GM19043 (cell line): ENCODE results near the gene SMYD3.
"Not testable (repeated sequence)": the region's sequence is repeated elsewhere in the genome, so short reads cannot be mapped to it uniquely, and the experiment has no call there.

Experiments
- ATAC-seq: cut with Tn5 transposase; IDR thresholded peaks from one replicate; pipeline ENCODE4 v1.9.1; 2021; ENCODE audit warnings: low read depth; ENCODE audit not compliant: unreplicated experiment

The SMYD3 gene

DNA sequence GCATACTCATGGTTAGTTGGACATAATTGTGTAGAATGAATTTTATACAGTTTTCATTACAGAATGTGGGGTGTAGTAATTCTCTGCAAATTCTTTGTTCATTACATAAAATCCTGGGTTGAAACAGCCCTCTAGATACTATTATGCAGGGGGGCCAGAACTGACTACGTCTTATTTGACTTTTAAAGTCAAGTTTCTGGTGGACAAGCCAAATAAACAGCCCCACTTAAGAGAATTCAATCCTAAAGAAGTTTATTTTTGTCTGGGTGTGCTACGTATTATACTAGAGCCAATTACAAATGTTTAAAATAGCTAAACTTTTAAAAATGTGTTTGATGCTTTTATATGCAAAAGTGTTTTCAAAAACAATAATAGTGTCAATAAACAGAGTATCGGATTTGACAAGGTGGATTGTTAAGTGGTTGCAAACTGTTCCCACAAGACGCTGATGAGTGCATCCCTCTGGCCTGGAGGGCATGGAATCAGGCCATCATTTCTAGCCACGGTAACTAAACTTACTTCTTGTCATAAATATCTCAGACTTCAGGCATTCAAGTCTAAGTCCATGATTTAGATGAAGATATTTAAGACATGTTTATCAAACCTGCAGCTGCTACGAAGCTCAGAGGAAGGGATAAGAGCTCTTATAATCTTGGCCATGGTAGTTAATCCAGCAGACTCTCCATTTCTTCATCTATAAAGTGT lies 706.0 kb downstream of the SMYD3 start:
- no peak for ATAC-seq

DNA sequence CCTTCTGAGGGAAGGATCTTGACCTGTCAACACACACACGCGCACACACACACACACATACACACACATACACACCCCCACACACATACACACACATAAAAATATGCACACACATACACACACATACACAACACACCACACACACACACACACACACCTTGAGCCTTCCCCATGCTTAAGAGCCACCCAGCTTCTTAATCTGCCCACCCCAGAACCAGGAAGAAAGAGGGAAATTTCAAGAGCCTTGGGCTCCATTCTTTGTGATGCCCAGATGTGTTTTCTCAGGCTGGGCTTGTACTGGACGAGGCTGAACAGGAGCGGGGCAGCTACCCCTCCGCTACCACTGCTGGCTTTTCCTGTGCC lies 708.7 kb downstream of the SMYD3 start:
- no peak for ATAC-seq

DNA sequence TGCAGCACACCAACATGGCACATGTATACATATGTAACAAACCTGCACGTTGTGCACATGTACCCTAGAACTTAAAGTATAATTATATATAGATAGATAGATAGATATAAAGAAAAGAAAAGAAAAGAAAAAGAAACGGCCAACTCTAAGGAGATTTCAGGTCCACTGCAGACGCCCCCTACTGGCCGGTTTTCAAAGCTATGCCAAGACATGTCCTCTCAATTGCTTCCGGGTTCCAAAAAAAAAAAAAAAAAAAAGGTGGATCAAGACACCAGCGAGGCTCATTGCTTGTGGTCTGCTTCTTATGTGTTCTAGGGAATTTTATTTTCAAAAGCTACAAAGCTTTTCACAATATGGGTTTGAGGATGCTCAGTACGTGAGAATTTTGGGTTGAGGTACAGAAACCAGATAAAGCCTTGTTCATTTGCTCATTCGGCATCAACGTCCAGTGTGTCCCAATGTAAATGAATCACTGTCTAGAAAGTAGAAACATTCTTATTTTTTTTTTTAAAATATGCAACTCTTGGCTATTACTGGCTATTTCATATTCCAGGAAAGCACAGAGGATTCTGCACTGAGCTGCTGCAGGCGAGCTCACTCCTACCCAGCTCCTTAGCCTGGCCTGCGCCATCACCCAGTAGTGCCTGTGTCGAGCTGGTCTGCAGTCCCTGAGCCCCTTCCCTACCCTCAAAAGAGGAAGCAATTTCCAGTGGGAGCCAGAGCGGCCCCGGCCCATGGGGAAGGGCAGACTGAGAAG lies 709.3 kb downstream of the SMYD3 start:
- ATAC-seq: no peak

- ATAC-seq: no peak
Measured at GRCh38 chr1:245791410-245792312, 715.4 kb downstream of the SMYD3 start.

- no peak for ATAC-seq
Measured at GRCh38 chr1:245790441-245790840, 716.6 kb downstream of the SMYD3 start.

DNA sequence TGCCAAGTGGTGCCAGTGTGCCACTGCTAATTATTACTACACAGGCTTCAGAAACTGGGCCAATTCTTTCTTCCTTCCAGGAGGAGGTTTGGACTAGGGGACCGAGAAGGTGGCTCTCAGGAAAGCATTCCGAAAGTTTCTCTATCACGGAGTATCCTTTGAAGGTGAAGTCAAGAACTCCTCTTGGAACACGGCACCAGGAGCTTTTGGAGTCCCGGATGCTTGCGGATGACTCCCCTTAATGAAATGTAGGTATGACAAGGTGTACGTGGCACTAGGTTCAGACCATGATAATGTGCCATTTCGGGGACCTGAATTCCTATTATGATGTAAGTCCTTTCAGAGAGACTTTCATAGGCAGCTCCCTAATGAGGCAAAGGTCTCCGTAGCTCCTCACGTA lies 718.2 kb downstream of the SMYD3 start:
- ATAC-seq: no peak

GRCh38 chr1:245788269-245788668 lies 718.8 kb downstream of the SMYD3 start:
- no peak for ATAC-seq

- no peak for ATAC-seq
Measured at GRCh38 chr1:245786948-245787347, 720.1 kb downstream of the SMYD3 start.

DNA sequence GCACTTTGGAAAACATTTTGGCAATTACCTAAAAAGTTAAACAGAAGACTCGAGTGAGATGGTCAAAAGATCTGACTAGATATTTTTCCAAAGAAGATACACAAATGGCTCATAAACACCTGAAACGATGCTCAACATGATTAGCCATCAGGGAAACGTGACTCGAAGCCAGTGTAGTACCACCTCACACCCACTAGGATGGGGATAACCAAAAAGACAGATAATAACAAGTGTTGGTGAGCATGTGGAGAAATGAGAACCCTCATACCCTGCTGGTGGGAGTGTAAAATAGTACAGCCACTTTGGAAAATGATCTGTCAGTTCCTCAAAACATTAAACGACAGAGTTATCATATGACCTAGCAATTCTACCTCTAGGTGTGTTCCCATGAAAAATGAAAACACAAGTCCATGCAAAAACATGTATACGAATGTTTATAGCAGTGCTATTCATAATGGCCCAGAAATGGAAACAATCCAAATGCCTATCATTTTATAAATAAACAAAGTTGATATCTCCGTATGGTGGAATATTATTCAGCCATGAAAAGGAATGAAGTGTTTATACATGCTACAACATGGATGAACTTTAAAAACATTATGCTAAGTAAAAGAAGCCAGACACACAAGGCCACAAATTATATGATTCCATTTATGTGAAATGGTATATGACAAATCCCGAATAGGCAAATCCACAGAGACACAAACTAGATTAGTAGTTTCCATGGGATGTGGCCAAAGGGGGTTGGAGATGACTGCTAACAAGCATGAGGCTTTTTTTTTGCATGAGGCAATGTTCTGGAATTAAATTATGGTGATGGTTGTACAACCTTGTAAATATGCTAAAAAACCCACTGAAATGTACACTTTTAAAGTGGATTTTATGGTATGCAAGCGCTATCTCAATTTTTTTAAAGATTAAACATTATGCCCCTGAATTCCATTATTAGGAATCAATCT lies 727.0 kb downstream of the SMYD3 start:
- no peak for ATAC-seq

GRCh38 chr1:245777752-245778151 lies 729.3 kb downstream of the SMYD3 start:
- ATAC-seq: no peak

DNA sequence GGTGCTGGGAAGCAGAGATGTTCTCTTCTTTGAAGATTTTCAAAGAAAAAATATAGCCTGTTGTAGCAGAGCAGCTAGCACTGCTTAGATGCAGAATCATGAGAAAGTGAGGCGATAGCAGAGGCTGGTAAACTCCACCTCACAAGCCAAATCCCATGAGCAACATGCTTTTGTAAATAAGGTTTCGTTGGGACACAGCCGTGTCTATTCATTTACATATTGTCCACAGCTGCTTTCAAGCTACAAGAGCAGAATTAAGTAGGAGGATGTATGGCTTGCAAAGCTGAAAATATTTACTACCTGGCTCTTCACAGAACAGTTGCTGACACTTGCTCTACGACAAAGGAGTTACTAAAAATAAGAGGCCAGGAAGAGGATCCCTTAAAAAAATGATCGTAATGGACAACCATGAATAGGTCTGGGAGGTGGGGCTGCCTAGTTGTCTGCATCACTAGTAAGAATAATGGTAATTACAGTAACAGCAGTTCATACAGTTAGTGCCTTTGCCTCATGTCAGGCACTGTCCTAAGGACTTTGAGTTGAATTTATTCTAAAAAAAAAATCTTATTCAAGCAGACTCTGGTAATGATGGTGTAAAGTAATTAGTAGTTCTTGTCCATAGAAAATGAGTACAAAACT lies 730.3 kb downstream of the SMYD3 start:
- no peak for ATAC-seq

- ATAC-seq: no peak
Measured at GRCh38 chr1:245776139-245776538, 730.9 kb downstream of the SMYD3 start.

- not testable (repeated sequence) for ATAC-seq
Measured at GRCh38 chr1:245774931-245775330, 732.1 kb downstream of the SMYD3 start.

- ATAC-seq: no peak
Measured at GRCh38 chr1:245774196-245774595, 732.9 kb downstream of the SMYD3 start.

GRCh38 chr1:245773344-245773743 lies 733.7 kb downstream of the SMYD3 start:
- ATAC-seq: no peak

- no peak for ATAC-seq
Measured at GRCh38 chr1:245772739-245773138, 734.3 kb downstream of the SMYD3 start.

DNA sequence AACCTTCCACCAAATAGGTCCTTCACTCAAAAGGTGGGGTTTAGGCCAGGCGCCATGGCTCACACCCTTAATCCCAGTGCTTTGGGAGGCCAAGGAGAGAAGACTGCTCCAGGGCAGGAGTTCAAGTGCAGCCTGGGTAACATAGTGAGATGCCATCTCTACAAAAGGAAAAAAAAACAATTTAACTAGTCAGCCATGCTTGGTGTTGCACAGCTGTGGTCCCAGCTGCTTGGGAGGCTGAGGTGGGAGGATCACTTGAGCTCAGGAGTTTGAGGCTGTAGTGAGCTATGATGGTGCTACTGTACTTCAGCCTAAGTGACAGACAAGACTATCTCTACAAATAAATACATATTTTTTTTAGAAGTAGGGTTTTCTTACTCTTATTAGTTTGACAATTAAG lies 734.8 kb downstream of the SMYD3 start:
- ATAC-seq: no peak

DNA sequence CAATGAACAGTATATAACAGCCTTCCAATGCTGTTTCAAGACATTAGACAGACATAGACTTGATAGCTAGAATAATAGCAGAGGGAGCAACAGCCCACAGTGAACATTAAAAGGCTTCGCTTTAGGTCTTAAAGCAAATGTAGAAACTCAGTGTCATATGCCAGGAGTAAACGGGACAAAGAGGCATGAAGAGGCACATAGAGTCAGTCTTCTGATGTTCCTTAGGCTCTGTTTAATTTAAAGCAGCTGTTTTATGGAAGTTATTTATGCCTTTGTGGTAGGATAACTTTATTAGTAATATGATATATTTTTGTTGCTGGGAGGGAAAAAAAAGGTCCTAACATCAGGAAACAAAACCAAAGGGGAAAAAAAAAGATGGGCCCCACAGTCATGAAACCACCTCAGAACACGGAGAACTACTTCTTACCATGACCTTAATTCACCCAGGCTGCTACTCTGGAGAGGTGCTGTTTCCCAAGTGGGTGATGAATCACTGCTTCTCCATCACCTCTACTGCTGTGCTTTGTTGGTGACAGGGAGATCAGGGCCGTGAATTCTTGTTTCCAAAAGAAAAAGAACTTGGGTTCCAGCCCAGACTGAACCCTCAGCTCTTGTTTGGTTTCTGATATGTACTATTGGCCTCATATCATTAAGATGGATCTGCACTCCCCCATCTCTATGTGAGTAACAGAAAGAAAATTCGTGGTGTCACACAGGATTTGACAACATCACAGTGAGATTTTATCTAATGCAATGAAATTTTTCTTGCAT lies 735.4 kb downstream of the SMYD3 start:
- ATAC-seq: no peak

DNA sequence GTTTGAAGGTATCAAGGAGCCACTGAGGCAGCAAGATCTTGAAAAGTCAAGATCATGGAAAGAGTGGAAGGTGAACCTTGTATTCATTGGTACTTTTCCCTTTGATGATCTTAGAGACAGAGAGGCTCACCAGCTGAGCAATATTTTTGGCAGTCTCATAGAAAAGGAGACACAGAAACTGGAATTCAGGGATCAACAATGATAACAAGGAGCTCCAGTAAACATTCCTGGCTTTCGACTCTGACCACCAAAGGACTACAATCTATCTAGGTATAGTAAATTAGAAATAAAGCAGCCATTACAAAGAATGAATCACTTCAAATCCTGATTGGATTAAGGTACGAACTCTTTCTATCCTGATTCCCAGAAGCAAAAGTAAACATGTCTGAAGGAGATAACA lies 736.9 kb downstream of the SMYD3 start:
- ATAC-seq: no peak
